HPDE6-E6E7 (cell line): ENCODE results near the gene KRTAP13-1.

Source experiments
- DNase-seq: peaks from one replicate; pipeline ENCODE4 v3.0.0; 2011; ENCODE audit warnings: missing footprints; ENCODE audit errors: extremely low spot score

KRTAP13-1 gene

GRCh38 chr21:30395731-30396130 is at the start of gene KRTAP13-1:
Gene KRTAP13-1 (plus strand): TSS chr21:30396031. CDS start chr21:30396087, 56 bp downstream.
- no peak for DNase-seq

- DNase-seq, result no peak
Observed at GRCh38 chr21:30348506-30348905, 47.3 kb upstream of the KRTAP13-1 start, which contains the start of gene KRTAP23-1. Gene KRTAP23-1 (minus strand): TSS chr21:30348606. CDS start chr21:30348606, 0 bp downstream.

GRCh38 chr21:30349572-30349971 is 46.3 kb upstream of the KRTAP13-1 start:
- DNase-seq, result no peak

GRCh38 chr21:30351534-30351933 is 44.3 kb upstream of the KRTAP13-1 start:
- no peak for DNase-seq

GRCh38 chr21:30354308-30355005 is 41.4 kb upstream of the KRTAP13-1 start:
- no peak for DNase-seq

GRCh38 chr21:30355906-30356305 is 39.9 kb upstream of the KRTAP13-1 start:
- DNase-seq, result no peak

- no peak for DNase-seq
Observed at GRCh38 chr21:30372139-30372770, 23.6 kb upstream of the KRTAP13-1 start, which contains the start of gene KRTAP13-2. Gene KRTAP13-2 (minus strand): TSS chr21:30372271. CDS start chr21:30372213, 58 bp downstream.

GRCh38 chr21:30382201-30382600 is 13.6 kb upstream of the KRTAP13-1 start:
- DNase-seq, result no peak

- DNase-seq, result no peak
Observed at GRCh38 chr21:30391492-30392025, 4.3 kb upstream of the KRTAP13-1 start.

- peak; percentile 13 for DNase-seq
Observed at GRCh38 chr21:30408782-30409494, 13.1 kb downstream of the KRTAP13-1 start.

GRCh38 chr21:30415993-30416392 is 20.2 kb downstream of the KRTAP13-1 start:
- DNase-seq, result no peak

GRCh38 chr21:30425826-30426225 is 30.0 kb downstream of the KRTAP13-1 start, which contains the start of gene KRTAP13-3:
Gene KRTAP13-3 (minus strand): TSS chr21:30425926. CDS start chr21:30425912, 14 bp downstream.
- DNase-seq, result no peak

GRCh38 chr21:30426731-30427130 is 30.9 kb downstream of the KRTAP13-1 start:
- DNase-seq, result no peak

- DNase-seq, result no peak
Observed at GRCh38 chr21:30430170-30430655, 34.4 kb downstream of the KRTAP13-1 start, which contains the start of gene KRTAP13-4. Gene KRTAP13-4 (plus strand): TSS chr21:30430220. CDS start chr21:30430276, 56 bp downstream.

- peak; percentile 19 for DNase-seq
Observed at GRCh38 chr21:30434033-30434631, 38.3 kb downstream of the KRTAP13-1 start.

- DNase-seq, result no peak
Observed at GRCh38 chr21:30437010-30437565, 41.3 kb downstream of the KRTAP13-1 start.

- DNase-seq, result no peak
Observed at GRCh38 chr21:30439975-30440374, 44.1 kb downstream of the KRTAP13-1 start, which contains the start of gene KRTAP15-1. Gene KRTAP15-1 (plus strand): TSS chr21:30440275. CDS start chr21:30440328, 53 bp downstream.

- DNase-seq, result no peak
Observed at GRCh38 chr21:30443226-30443625, 47.4 kb downstream of the KRTAP13-1 start.

- DNase-seq, result no peak
Observed at GRCh38 chr21:30444204-30444603, 48.4 kb downstream of the KRTAP13-1 start.
